AML-193 (cell line): ENCODE measurements around the gene OLR1.

Experiments used
- DNase-seq, 2 experiments: peaks; one replicate each; lab custom pipeline; 2025; lab: John Stamatoyannopoulos, UW

Gene OLR1

DNA sequence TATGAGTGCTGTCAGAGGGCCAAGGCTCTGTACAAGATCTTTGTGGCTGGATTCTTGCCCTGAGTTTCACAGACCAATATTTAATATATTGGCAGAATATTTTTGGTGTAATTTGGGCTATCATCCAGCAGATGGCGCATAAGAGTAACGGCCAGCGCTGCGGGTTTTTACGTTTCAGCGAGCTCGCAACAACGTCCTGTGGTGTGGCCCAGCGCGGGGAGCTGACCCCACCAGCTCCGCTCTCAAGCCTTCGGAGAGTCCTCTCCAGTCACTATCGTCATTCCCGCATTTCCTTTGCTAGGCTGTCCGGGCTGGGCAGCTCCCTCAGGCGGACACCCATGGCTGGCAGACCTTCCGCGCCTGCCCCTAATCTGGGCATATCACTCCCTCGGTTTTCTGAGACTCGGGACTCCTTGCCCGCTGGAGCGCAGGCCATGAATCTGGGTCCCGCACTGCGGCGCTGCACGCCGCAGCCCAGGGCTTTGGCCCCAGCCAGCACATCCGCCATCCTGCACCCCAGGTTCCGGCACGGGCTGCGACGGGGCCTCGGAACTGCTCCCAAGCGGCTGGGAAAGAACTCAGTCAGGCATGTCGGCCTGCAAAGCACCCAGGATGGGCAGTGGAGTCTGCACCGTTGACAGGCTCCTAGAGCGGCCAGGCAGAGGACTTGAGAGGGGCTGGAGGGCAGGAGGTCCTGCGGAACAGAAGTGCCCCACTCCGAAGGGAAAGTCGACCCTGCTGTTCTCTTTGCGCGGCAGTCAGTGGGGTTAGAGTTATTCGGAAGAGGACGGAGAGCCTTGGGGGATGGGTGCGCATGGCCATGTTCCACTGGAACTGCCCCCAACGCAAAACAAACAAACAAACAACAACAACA lies 18.4 kb downstream of the OLR1 start:
- DNase-seq = peak; percentile 57 to 62

DNA sequence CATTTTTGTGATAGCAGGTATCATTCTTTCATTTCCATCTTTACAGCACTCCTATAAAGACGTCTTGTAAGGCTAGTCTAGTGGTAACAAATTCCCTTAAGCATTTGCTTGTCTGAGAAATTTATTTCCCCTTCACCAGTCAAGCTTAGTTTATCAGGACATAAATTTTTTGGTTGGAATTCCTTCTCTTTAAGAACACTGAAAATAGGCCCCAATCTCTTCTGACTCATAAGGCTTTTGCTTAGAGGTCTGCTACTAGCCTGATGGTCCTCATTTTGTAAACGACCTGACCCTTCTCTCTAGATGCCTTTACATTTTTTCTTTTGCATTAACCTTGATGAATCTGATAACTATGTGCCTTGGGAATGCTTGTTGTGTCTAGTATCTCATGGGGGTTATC lies 20.3 kb downstream of the OLR1 start:
- DNase-seq = no peak

DNA sequence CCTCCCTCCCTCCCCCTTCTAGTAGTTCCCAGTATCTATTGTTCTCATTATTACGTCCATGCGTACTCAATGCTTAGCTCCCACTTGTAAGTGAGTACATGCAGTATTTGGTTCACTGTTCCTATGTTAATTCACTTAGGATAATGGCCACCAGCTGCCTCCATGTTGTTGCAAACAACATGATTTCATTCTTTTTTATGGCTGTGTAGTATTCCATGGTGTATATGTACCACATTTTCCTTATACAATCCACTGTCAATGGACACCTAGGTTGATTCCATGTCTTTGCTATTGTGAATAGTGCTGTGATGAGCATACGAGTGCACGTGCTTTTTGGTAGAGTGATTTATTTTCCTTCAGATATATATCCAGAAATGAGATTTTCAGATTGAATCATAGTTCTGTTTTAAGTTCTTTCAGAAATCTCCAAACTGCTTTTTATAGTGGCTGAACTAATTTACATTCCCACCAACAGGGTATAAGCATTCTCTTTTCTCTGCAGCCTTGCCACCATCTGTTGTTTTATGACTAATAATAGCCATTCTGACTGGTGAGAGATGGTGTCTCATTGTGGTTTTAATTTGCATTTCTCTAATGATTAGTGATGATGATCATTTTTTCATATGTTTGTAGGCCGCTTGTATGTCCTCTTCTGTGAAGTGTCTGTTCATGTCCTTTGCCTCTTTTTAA lies 24.1 kb downstream of the OLR1 start:
- DNase-seq = no peak

DNA sequence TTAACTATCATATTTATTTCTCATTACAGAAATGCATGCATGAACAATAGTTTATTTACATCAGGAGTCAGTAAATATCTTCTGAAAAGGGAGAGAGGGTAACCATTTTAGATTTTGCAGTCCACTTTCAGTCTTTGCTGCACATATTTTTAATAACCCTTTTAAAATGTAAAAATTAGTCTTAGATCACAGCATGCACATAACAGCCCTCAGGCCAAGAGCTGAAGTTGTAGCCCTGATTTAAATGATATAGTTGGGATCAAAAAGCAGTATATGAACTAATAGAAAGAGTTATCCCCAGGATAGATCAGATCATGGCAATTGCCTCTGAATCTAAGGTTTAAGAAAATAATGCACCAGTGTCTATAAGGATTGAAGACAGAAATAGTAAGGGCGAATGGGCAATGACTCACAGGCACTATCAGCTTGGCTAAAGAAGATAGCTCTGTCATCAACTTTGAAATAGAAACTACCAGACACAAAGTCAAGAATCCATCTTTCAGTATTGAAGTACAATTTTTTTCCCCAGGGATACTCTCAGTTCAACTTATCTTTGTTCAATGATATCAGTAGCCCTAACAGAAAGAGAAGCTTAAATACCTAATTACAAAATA lies 28.8 kb downstream of the OLR1 start:
- DNase-seq = no peak

DNA sequence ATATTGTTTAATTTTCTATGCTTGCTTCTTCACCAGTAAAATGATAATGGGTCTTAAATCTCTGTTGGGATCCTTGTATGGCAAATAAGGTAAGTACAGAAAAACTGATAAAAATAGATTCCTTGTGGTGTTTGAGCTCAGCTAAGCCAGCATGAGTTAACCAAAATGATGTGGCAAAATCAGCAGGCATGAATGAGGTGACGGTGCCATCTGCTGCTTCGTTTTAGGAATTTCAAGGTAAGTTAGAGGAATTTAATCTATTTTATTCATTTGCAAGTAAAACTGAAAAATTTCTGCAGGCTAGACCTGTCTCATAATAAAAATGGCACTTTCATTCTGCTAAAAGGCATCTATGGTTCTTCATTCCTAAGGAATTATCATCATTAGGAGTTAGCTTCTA lies 31.9 kb downstream of the OLR1 start:
- peak; percentile 79 to 84 for DNase-seq

DNA sequence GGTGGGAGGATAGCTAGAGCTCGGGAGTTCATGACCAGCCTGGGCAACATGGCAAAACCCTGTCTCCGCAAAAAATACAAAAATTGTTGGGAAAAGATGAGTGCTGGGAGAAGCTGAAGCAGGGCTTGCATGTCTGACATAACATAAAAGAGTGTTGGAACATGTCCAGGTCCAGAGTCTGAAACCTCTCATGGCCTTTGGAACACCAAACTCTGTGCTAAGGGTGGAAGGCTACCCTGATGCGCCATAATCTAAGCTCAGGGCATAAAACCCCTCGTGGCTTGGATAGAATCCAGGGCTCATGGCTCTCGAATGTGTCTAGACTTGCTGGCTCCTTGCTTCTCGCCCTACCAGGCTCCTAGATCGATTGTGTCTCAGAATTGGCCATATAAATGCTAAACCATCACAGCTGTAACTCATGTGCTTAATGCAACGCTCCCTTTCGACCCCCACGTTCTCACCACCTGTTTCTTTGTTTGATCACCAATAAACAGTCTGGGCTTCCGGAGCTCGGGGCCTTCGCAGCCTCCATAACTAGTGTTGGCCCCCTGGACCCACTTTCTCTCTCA lies 35.2 kb downstream of the OLR1 start:
- DNase-seq = no peak

DNA sequence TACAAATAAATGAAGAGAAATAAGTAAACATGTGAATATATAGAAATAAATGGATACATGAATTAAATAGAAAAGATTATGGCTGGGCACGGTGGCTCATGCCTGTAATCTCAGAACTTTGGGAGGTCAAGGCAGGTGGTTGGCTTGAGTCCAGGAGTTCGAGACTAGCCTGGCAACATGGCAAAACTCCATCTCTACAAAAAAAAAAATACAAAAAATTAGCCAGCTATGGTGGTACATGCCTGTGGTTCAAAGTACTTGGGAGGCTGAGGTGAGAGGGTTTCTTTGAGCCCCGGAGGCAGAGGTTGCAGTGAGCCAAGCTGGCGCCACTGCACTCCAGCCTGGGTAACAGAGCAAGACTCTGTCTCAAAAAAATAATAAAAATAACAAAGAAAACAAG lies 36.8 kb downstream of the OLR1 start:
- DNase-seq = no peak

DNA sequence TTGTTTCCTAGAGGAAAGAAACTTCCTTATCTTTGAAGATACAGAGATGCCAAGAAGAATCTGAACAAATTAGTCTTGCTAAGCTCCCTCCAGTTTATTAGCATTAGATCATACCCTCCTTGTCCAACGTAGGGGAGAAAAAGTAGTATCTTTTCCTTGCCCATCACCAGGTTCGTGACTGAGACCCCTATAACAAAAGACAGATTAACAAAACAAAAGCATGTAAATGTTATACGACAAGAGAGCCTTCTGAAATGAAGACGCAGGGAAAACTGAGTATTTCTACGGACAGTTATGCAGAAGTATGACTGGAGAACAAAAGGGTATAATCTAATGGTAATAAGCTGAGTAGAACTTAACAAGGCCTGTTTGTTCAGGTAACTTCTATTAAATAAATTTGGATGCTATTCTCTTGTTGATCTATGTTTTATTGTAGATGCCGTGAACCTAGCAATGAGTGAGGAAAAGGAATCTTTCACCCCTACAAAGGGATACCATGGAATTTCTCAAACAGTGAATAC lies 39.0 kb downstream of the OLR1 start:
- no peak for DNase-seq

DNA sequence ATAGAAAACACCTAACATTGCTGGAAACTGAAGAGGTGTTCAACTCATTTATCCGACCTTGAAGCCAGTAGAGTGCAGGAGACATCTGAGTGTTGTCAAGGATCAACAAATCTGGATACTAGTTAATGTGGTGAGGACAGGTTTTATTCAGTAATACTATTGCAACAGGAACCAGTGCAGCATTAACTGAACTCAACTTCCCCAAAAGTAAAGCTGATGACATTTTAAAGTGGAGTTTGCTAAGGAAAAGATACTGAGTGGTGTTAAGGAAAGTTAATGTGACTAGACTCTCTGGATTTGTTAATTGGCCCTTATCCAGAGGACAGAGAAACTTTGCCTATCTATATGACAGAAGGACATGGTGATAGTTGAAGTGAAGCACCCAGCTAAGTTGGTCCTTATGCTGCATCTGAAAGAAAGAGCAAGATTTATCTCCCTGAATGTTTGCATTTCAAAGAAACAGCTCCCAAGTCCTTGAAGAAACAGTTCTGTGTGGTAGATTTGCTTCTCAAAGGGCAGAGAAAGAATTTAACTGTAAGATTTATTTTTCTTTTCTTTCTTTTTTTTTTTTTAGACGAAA lies 40.7 kb downstream of the OLR1 start:
- DNase-seq = peak; percentile 78 to 89

DNA sequence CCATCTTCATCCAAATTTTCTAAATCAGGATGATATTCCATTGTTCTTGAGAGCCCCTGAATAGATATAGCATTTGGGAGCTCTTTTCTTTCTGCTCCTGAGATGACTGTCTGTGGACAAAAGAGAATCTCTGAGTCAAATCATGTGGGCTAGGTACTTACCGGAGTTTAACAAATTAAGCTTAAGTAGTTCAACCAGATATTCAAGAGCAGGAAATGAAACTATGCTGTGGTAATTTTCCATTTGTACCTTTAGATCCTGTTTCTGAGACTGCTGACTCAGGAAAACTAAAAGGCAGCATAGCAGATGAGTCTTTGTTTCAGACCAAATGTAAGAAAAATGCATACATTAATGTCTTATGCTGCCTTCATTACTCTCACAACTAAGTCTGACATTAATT lies 41.9 kb downstream of the OLR1 start, which contains the start of gene CLEC7A:
CLEC7A (minus strand) TSS at position 158 of the 400 bp plus-strand sequence; CDS start at position 41, 117 bp downstream.
- peak; percentile 5 to 14 for DNase-seq

DNA sequence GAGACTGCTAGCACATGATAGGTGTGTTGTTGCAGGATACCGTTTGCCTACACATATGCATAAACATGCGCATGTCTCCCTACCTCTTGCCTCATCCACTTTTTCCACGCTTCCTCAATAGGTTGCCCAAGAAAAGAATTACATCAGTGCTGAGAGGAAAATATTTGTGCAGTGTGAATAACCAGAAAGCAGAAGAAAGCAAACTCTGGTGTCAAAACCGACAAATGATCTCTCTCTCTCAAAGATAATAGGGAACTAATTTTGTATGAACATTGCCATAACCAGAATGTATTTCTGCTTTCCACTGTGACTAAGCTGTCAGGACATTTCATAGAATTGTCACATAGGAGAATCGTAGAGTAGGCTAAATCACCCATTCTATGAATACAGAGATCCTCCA lies 43.2 kb downstream of the OLR1 start:
- peak; percentile 99 for DNase-seq

DNA sequence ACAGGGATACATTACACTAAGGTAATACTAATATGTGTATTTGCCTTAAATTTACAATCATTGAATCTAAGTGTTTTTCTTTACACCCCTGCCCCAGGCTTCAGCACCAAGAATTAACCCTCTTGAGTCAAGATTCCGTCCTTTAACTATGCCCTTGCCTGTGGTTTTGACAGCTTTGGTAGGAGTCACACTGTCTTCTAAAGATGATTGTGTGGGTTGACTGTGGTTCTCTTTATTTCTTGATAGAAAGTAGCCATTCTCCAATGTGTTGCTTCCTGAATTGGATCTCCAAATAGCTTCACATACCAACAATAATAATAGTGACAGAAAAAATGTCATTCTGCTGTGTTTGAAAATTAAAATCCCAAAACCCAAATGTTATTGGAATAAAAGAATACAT lies 45.5 kb downstream of the OLR1 start:
- no peak for DNase-seq

DNA sequence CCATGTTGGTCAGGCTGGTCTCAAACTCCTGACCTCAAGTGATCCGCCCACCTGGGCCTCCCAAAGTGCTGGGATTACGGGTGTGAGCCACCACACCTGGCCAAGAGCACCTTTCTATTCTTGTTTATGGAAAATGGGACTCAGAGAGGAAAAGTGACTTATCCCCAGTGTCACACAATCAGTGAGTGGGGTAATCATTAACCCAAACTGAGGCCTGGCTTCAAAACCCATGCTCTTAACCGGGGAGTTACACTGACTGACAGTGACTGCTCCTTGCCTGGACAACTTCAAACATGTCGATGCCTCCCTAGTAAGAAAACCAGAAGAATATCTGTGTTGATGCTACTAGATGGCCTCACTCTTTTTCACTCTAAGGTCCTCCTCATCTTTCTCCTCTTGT lies 49.2 kb downstream of the OLR1 start:
- DNase-seq = no peak

DNA sequence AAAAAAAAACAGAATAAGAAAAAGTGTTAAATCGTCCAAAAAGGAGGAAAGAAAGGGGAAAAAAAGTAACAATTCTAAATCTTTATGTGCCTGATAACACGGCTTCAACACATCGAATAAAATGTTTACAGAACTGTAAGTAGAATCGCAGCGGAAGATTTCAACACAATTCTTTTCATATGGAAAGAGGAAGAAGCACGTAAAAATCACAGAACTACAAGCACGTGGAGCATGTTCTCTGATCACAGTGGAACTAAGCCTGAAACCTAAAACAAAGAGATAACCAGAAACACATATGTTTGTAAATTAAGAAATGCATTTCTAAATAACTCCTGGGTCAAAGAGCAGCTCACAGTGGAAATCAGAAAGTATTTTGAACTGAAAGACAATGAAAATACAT lies 50.7 kb downstream of the OLR1 start:
- peak; percentile 75 to 88 for DNase-seq

DNA sequence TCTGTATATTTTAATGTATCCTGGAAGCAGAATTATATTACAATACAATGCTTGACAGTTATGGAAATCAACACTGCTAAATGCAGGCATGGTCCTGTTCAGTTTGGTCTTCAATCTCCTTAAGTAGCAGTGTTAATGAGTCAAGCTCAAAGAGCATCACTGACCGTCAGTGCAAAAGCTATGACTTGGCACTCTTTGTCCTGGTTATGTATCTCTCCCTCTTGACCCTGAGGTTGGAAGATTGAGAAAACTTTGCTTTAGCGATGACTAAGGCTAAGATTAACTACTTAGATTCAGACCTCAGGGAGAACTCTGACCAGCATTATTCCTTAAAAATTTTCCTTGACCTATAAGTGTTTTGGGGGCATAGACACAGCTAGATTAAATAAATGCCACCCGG lies 52.9 kb downstream of the OLR1 start:
- DNase-seq = no peak

DNA sequence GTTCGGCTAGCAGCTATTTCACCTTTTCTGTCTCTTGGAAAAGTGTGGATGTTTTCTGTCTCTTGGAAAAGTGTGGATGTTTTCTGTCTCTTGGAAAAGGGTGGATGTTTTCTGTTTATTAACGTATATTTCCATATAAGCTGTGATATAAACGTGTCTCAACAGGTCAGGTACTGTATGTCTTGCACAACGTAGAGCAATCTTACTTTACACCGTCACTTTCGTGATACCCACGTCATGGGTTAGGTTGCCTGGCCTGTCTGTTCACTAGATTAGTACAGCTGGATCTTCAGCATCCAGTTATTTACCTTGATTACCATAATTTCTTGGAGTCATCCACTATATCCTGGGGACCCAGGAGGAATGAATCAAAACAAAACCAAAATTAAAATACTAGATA lies 56.0 kb downstream of the OLR1 start:
- no peak for DNase-seq

DNA sequence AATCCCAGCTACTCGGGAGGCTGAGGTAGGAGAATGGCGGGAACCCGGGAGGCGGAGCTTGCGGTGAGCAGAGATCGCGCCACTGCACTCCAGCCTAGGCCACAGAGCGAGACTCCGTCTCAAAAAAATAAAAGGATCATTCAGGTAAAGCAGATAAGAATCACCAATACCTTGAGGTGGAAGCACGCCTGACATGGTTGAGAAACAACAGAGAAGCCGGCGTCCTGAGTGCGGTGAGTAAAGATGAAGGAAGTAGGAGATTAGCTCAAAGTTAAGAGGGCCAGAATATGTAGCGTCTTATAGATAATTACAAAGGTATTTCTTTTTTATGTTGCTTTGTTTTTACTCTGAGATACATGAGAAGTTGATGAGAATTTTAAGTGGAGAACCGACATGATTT lies 56.6 kb downstream of the OLR1 start:
- no peak for DNase-seq

DNA sequence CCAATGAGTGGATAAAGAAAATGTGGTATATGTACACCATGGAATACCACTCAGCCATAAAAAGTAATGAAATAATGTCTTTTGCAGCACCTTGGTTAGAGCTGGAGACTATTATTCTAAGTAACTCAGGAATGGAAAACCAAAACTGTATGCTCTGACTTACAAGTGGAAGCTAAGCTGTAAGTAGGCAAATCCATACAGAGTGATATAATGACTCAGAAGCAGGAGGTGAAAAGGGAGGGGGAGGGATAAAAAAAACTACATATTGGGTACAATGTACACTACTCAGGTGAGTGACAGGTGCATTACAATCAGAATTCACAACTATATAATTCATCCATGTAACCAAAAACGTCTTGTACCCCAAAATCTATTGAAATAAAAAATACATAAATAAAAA lies 58.0 kb downstream of the OLR1 start:
- no peak for DNase-seq

DNA sequence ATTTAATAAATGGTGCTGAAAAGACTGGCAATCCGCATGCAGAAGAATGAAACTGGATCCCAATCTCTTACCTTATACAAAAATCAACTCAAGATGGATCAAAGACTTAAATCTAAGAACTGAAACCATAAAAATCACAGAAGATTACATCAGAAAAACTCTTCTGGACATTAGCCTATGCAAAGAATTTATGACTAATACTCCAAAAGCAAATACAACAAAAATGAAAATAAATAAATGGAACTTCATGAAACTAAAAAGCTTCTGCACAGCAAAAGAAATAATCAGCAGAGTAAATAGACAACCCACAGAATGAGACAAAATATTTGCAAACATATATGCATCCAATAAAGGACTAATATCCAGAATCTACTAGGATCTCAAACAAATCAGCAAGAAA lies 58.9 kb downstream of the OLR1 start:
- DNase-seq = no peak

DNA sequence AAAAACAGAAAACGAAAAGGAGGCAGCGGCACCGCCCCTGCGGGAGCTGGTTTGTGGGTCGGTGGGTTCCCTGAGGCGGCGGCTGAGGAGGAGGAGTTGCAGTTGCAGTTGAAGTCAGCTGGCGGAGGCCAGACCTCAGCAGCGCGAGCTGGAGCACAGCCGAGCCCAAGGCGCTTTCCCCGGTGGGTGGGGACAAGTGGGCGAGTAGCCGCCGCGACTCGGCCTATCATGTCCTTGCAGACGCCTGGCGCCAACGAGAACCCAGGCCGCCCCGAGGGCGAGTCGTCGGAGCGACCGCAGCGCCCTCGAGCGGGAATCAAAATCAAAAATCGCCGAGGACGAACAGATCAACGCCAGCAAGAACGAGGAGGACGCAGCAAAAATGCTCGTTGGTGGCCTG lies 60.5 kb downstream of the OLR1 start:
- DNase-seq = no peak

DNA sequence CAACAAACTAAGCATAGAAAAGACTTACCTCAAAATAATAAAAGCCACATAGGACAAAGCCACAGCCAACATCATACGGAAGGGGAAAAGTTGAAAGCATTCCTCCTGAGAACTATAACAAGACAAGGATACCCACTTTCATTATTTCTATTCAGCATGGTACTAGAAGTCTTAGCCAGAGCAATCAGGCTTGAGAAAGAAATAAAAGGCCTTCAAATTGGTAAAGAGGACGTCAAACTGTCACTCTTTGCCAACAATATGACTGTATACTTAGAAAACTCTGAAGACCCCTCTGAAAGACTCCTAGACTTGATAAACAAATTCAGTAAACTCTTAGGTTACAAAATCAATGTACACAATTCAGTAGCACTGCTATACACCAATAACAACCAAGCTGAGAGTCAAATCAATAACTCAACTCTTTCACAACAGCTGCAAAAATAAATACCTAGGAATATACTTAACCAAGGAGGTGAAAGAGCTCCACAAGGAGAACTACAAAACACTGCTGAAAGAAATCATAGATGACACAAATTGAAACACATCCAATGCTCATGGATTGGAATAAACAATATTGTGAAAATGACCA lies 61.6 kb downstream of the OLR1 start:
- no peak for DNase-seq
